SKM-1 treated with dmso at 0.1 percent for 144 hours (cell line): ENCODE data around the gene RPL37.
"Not testable (repeated sequence)": the region's sequence is repeated elsewhere in the genome, so short reads cannot be mapped to it uniquely, and the experiment has no call there.

ENCODE experiments used
- DNase-seq: peaks from one replicate; lab custom pipeline; 2025; ENCODE audit not compliant: unreplicated experiment; lab: John Stamatoyannopoulos, UW

Gene RPL37

GRCh38 chr5:40834849-40835787 lies at the start of gene RPL37:
Gene RPL37 (minus strand): TSS chr5:40835222. CDS start chr5:40835185, 37 bp downstream.
- peak; percentile 93 for DNase-seq

GRCh38 chr5:40883051-40883450 lies 48.0 kb upstream of the RPL37 start:
- not testable (repeated sequence) for DNase-seq

GRCh38 chr5:40882291-40882690 lies 47.3 kb upstream of the RPL37 start:
- DNase-seq, result no peak

DNA sequence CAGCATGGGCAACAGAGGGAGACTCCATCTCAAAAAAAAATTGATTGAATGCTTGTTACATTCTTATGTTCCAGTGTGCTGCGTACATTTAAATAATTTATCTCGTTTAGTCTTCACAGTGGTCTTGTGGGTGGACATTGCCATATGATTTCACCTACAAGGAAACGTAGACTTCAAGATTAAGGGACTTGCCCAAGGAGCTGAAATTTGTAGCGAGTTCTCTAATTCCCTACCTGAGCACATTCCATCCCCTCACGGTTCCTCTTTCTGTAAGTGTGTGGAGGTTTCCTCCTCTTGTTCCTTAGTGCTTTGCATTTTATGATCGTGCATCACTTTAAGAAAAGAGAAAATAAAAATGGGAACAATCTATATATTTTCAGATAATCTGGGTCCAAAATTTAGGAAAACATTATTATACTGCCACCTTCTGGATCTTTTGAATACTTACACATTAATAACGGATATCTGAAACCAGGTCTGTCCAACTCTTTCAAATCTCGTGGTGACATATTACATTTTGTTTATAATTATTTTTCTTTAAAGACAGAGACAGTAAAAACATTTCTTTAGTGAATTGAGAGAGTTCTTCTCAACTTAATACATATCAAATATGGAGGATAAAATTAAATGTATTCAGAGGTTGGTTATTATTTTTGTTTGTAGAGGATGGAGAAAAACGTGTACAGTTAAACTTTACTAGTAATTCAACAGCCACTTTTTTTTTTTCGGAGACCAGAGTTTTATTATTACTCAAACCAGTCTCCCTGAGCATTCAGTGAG lies 44.3 kb upstream of the RPL37 start:
- peak; percentile 42 for DNase-seq

- no peak for DNase-seq
Measured at GRCh38 chr5:40877371-40877988, 42.5 kb upstream of the RPL37 start.

DNA sequence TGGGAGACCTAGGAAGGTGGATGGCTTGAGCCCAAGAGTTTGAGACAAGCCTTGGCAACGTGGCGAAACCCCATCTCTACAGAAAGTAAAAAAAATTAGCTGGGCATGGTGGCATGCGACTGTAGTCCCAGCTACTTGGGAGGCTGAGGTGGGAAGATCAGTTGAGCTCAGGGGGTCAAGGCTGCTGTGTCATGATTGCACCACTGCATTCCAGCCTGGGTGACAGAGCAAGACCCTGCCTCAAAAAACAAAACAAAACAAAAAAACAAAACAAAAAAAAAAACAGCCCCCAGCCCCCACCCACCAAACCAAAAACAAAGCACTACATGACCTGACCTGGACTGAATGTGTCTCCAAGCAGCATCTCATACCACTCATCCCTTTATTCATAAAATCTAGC lies 40.9 kb upstream of the RPL37 start:
- no peak for DNase-seq

GRCh38 chr5:40873286-40873880 lies 38.4 kb upstream of the RPL37 start:
- no peak for DNase-seq

GRCh38 chr5:40872253-40872652 lies 37.2 kb upstream of the RPL37 start:
- DNase-seq, result not testable (repeated sequence)

- DNase-seq, result no peak
Measured at GRCh38 chr5:40871177-40871576, 36.2 kb upstream of the RPL37 start.

GRCh38 chr5:40869384-40869783 lies 34.4 kb upstream of the RPL37 start:
- DNase-seq, result no peak

DNA sequence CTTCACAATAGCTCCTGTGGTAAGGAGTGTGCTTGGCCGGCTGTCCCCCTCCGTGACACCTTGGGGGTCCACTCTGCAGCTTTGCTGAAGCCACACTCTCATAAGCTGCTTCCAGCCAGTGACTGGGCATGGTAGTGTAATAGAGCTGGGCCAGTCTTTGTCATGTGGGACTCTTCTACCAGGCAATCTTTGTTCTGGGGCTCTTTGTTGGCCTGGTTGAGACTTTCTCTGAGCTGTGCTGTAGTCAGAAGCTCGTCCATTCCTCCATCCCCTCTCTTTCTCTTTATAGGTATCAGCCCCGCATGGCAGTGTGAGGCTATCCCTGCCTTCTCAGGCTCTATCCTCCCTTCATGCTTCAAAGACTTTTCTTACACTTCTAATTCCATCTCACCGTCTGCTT lies 31.8 kb upstream of the RPL37 start:
- DNase-seq, result no peak

- DNase-seq, result not testable (repeated sequence)
Measured at GRCh38 chr5:40865004-40865403, 30.0 kb upstream of the RPL37 start.

GRCh38 chr5:40860711-40861110 lies 25.7 kb upstream of the RPL37 start:
- no peak for DNase-seq

GRCh38 chr5:40853632-40854192 lies 18.7 kb upstream of the RPL37 start:
- no peak for DNase-seq

DNA sequence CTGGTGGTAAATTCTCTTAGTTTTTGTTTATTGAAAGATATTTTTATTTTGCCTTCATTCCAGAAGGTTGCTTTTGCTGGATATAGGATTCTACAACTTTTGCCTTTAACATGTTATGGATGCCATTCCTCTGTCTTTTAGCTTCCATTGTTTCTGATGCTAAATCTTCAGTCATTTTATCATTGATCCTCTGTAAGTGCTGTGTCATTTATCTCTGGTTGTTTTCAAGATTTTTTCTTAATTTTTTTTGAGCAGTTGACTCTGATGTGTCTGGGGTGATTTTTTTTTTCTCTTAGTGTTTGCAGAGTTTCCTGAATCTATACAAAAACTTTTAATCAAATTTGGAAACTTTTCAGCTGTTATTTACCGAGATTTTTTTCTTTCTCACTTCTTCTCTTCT lies 12.5 kb upstream of the RPL37 start:
- no peak for DNase-seq

GRCh38 chr5:40846371-40846770 lies 11.3 kb upstream of the RPL37 start:
- DNase-seq, result no peak

DNA sequence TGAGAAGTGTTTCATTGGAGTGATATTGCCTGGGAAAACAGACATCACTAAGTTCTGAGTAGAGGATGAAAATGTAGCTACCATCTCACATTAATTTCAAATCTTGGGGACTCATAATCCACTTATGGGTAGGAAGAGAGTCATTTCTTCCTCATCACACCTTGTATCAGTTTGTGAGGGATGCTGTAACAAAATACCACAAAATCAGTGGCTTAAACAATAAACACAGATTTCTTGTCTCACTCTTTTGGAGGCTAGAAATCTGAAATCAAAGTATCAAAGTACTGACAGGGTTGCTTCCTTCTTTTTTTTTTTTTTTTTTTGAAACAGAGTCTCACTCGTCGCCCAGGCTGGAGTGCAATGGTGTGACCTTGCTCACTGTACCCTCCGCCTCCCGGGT lies 9.5 kb upstream of the RPL37 start:
- no peak for DNase-seq

GRCh38 chr5:40842351-40842750 lies 7.3 kb upstream of the RPL37 start:
- no peak for DNase-seq

DNA sequence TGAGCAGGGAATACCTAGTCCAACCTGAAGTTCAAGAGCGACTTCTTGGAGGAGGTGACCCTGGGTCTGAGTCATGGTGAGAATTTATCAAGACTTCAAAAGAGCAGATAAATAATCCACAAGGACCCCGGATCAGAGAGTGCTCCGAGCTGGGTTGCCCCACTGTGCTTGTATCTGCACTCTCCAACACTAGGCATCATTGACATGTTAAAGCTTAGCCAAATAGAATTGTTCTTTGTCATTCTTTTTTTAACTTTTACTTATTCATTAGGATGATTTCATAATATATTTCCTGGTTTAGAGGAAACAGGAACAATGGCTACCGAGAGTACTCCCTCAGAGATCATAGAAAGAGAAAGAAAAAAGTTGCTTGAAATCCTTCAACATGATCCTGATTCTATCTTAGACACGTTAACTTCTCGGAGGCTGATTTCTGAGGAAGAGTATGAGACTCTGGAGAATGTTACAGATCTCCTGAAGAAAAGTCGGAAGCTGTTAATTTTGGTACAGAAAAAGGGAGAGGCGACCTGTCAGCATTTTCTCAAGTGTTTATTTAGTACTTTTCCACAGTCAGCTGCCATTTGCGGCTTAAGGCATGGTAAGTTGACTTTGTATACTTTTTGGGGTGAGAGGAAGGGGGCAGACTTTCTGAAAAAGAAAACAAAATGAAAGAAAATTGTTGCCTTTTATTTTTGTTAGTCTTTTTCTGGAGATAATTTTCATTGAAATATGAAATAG lies 6.2 kb upstream of the RPL37 start, which contains the start of gene CARD6:
TSS of gene CARD6 (plus strand) at position 300 of the 738 bp plus-strand sequence. CDS start at position 316, 16 bp downstream.
- peak; percentile 45 for DNase-seq

- DNase-seq, result no peak
Measured at GRCh38 chr5:40838086-40838485, 3.1 kb upstream of the RPL37 start.
